HG02943 (cell line): ENCODE data around the gene SPDYE5.
"Not testable (repeated sequence)": the region's sequence is repeated elsewhere in the genome, so short reads cannot be mapped to it uniquely, and the experiment has no call there.

ENCODE experiments used
- ATAC-seq: cut with Tn5 transposase; IDR thresholded peaks from one replicate; pipeline ENCODE4 v1.9.1; 2021; ENCODE audit warnings: mild to moderate bottlenecking, low read depth, moderate library complexity; ENCODE audit not compliant: unreplicated experiment

Gene SPDYE5, protein sequence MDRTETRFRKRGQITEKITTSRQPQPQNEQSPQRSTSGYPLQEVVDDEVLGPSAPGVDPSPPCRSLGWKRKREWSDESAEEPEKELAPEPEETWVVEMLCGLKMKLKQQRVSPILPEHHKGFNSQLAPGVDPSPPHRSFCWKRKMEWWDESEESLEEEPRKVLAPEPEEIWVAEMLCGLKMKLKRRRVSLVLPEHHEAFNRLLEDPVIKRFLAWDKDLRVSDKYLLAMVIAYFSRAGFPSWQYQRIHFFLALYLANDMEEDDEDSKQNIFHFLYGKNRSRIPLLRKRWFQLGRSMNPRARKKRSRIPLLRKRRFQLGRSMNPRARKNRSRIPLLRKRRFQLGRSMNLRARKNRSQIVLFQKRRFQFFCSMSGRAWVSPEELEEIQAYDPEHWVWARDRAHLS

DNA sequence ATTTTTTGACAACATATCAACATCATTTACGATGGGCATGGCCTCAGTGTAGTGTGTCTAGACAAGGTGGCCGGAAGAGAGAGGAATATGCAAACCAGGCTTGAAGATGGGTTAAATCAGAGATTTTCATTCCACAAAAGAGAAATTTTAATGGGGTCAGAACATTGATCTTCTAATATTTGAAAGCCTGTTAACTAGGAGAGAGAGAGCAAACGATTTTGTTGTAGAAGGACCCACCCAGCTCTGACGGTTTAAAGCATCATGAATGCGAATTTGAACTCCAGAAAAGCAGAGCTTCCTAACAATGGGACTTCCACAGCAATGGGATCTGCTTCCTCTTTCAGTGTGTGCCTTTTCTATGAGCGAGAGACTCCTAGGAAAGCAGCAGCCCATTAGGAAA is at the start of gene SPDYE5:
TSS of gene SPDYE5 (plus strand) at position 301 of the 400 bp plus-strand sequence. CDS start 1,728 bp downstream, outside the sequence.
- not testable (repeated sequence) for ATAC-seq

DNA sequence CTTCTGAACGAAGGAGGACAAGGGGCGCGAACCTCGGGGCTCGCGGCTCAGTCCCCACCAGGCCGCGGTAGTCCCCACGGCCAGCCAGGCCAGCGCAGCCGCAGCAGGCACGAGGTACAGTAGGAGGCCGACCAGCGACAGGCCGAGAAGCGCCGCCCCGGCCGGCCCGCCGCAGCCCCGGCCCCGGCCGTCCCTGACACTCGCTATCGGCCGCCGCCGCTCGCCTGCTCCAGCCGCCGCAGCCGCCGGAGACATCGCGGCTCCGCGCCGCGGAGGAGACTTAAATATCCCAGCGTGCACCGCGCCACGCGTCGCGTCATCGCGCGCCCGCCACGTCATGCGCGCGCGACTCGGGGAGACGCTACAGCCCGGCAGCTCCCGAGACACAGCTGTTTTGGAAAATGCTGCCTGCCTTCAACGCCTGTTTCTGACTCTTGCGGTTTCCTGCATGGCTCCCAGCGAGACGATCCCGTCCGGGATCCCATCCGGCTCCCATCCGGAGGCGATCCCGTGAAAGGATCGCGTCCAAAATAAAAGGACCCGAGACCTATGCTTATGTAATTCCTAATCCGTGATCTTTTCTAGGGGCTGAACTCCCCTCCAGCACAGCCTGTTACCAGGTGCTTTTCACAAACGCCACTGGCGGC is 49.5 kb upstream of the SPDYE5 start:
- peak; percentile 77 for ATAC-seq

DNA sequence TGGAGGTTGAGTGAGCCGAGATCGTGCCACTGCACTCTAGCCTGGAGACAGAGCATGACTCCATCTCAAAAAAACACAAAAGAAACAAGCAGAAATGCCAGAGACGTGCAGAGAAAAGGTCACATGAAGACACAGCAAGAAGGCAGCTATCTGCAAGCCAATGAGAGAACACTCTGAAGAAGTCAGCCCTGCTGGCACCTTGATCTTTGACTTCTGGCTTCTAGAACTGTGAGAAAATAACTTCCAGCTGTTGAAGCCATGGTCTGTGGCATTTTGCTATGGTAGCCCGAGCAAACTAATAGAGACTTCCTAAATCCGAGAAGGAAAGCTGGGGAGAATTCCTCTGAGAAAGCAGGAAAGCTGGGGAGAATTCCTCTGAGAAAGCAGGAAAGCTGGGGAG is 42.2 kb upstream of the SPDYE5 start:
- ATAC-seq = not testable (repeated sequence)

DNA sequence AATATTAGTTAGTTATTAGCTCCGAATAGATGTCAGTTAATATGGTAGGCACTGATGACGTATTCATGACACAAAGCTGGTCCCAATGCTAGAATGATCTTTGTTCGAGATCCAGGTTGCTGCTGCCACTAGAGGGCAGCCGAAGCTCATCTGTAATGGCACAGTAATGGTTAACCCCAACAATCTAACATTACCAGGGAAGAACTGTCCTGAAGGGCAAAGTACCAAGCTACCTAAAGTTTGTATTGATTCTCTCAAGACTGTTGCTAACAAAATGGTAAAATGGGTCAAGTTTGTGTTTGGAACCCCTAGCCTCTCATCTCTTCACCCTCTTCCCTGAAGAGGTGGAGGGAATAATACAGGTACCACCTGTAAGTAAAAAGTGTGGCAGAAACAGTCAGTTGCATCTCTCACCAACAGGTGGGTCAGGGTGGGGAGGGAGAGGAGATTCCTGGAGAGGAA is 39.6 kb upstream of the SPDYE5 start:
- ATAC-seq = not testable (repeated sequence)

DNA sequence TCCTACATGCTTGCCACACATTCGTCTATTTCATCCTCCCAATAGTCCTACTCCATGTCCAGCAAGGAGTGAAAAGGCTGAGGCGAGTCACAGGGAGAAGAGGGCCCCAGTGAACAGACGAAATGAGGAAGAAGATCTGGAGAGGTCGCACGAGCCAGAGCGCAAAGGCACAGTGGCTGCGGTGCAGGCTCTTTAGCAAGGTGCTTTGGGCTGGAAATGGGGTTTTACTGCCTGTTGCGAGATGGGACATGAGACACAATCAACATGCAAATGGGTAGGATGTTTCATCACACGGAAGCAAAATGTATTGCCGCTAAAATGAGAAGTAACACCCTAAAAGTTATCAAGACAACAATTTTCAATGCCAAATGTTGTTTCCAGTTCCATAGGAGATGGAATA is 35.7 kb upstream of the SPDYE5 start:
- ATAC-seq = not testable (repeated sequence)

DNA sequence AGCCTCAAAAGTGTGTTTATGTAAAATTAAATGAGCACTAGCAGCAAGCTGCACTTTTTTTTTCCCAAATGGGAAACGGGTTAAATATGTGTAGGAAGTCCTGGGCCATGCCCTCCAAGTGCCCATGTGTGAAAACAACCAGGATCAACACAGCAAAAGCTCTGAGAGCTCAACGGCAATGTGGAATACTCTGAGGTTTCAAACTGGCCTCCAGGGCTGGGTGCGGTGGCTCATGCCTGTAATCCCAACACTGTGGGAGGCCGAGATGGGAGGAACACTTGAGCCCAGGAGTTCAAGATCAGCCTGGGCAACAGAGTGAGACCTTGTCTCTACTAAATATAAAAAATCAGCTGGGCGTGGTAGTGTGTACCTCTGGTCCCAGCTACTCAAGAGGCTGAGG is 34.1 kb upstream of the SPDYE5 start:
- ATAC-seq = not testable (repeated sequence)

DNA sequence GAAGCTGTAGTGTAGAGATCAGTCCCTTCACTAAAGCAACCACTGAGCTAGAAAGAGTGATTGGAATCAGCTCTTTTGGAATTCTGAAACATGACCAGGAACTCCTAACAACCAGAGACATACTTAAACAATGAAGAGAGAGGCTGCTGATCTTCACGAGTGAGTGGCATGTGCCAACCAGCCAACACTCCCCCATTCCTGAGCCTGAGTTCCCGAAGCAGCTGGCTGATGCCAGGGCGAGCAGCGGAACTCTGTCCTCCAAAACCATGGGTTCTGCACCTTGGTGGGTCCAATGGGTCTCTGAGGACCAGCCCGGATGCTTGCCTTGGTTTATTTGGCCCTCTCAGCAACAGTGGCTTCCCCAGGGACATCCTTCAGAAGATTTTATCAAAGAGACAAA is 31.6 kb upstream of the SPDYE5 start:
- not testable (repeated sequence) for ATAC-seq

DNA sequence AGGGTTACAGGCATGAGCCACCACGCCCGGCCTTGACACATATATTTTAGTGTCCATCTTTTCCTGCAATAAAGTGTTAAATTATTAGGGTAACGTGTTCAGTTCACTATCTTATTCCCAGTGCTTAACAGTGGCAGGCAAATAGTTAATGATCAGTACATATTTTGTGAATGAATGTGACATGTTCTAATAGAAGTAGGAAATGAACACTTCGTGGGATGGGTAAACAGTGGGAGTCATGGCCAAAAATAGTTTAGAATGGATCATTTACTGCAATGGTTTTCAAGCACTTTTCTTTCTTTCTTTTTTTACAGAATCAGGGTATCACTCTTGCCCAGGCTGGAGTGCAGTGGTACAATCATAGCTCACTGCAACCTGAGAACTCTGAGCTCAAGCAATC is 22.0 kb upstream of the SPDYE5 start:
- ATAC-seq = not testable (repeated sequence)

DNA sequence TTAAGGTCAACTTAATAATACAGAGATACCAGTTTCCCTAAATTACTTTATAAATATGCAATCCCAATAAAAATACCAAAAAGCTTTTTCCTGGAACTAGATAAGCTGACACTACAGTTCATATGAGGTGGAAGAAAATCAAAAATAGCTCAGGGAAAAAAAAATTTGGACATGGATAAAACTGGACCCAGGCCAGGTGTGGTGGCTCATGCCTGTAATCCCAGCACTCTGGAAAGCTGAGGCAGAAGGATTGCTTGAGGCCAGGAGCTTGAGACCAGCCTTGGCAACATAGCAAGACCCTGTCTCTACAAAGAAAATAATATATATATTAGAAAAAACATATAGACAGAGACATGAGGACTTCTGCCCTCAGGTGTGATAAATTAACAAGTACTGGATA is 14.7 kb upstream of the SPDYE5 start:
- ATAC-seq = not testable (repeated sequence)

DNA sequence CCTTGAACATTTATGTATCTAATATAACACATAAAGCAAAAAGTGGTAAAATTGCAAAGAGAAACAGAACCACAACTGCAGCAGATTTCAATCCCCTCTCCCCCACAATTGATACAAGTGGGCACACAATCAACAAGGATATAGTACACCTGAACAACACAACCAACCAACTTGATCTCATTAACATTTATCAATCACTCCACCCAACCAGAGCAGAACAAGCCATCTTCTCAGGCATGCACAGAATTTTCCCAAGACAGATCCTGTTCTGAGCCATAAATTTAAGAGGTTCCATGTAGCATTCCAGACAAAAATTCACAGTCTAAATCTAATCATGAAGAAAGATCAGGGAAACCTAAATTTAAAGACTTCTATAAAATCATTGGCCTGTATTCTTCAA is 11.8 kb upstream of the SPDYE5 start:
- ATAC-seq = not testable (repeated sequence)

DNA sequence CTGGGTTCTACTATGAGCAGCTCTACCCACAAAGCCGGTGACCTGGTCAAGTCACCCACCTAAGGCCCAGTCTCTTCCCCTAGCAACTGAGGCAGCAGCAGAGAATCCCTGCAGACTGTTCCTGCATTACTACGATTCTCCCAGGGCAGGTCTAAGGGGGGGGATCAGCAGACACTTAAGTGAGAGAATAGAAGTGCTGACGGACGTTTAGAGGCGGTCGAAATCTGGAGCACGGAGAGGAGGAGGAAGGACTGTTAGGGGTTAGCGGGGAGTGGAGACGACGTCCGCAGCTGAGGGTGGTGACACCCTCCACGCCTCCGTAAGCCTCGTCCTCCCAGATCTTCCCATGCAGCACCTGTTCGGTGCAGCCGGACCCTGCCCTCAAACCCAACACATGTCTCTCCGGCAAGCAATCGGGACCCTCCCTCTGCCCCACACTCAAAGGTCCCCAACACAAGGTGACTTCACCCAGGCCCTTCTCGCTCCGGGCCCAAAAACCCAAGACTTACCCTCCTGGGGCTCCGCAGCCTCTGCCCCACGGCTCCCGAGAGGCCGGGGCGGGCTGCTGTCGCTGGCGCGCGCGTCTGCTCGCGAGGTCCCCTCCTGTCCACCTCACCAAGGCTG is 6.7 kb upstream of the SPDYE5 start:
- peak; percentile 13 for ATAC-seq

DNA sequence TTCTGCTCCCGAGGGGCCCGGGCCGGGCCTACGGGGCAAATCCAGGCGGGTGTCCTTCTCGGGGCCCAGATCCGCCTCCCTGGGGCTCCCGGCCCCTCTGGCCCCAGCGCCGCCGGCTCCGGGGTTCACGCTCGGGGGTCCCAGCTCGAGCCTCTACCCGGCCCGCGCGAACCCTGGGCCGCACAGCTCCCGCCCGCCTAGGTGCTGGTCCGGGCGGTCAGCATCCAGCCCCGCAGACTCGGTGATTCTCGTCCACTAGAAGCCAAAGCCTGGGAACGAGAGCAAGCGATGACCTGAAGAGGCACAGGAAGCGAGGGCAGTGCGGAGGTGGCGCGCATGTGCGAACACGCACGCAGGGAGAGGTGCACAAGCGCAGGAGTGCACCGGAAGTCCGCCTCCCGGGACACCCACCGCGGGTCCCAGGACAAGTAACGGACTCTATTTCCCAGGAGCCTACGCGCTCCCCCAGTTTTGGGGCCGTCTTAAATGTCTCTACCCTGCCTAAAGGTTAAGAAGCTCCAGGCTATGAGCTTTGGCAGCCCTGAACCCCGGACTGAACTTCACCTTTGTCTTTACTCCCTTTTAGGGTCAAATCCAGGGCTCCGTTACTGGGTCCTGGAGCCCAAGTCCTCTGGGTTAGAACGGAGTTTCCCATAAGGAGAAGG is 6.0 kb upstream of the SPDYE5 start, which contains the start of gene POM121C:
TSS of gene POM121C (minus strand) at position 321 of the 665 bp plus-strand sequence. CDS start 44,803 bp downstream, outside the sequence.
- peak; percentile 96 for ATAC-seq

DNA sequence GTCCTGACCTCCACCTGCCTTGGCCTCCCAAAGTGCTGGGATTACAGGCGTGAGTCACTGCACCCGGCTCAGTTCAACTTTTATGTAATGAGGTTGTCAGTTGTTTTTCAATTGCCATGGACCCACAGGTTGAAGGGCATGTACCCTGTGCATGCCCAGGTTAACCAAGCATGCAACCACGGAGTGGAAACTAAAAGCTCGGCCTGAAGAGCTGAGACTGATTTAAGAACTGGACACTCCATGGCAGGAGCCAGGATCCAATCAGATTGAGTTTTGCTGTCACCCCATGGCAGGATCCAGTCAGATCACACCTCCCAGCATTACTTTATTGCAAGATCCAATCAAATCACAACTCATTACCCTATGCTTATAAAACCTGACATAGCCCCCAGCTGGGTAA is 16.9 kb downstream of the SPDYE5 start:
- not testable (repeated sequence) for ATAC-seq

DNA sequence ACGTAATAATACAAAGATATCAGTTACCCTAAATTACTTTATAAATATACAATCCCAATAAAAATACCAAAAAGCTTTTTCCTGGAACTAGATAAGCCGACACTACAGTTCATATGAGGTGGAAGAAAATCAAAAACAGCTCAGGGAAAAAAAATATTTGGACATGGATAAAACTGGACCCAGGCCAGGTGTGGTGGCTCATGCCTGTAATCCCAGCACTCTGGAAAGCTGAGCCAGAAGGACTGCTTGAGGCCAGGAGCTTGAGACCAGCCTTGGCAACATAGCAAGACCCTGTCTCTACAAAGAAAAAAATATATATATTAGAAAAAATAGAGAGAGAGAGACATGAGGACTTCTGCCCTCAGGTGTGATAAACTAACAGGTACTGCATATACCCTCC is 26.7 kb downstream of the SPDYE5 start:
- ATAC-seq = not testable (repeated sequence)

DNA sequence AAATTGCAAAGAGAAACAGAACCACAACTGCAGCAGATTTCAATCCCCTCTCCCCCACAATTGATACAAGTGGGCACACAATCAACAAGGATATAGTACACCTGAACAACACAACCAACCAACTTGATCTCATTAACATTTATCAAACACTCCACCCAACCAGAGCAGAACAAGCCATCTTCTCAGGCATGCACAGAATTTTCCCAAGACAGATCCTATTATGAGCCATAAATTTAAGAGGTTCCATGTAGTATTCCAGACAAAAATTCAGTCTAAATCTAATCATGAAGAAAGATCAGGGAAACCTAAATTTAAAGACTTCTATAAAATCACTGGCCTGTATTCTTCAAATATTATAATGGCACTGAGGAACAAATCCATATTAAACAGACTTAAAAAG is 29.6 kb downstream of the SPDYE5 start:
- not testable (repeated sequence) for ATAC-seq

DNA sequence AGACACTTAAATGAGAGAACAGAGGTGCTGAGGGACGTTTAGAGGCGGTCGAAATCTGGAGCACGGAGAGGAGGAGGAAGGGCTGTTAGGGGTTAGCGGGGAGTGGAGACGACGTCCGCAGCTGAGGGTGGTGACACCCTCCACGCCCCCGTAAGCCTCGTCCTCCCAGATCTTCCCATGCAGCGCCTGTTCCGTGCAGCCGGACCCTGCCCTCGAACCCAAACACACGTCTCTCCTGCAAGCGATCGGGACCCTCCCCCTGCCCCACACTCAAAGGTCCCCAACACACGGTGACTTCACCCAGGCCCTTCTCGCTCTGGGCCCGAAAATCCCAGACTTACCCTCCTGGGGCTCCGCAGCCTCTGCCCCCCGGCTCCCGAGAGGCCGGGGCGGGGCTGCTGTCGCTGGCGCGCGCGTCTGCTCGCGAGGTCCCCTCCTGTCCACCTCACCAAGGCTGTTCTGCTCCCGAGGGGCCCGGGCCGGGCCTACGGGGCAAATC is 35.2 kb downstream of the SPDYE5 start:
- ATAC-seq = not testable (repeated sequence)

DNA sequence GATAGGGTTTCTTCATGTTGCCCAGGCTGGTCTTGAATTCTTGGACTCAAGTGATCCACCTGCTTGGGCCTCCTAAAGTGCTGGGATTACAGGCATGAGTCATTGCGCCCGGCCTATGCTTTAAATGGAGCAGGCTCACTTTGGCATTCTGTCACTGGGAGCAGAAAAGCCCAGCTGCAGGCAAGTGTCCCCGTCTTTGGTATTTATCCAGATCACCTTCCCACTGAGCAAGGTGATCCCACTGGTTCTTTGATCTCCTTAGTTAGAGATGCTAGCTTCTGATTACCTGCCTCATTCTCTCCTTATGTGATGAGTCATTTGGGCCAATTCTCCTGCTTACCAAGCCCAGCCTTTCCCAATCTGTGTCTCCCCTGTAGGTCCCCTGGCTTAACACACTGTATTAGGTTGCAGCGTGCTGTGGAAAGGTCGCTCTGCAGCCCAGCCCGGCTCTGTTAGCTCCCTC is 39.3 kb downstream of the SPDYE5 start:
- no peak for ATAC-seq

DNA sequence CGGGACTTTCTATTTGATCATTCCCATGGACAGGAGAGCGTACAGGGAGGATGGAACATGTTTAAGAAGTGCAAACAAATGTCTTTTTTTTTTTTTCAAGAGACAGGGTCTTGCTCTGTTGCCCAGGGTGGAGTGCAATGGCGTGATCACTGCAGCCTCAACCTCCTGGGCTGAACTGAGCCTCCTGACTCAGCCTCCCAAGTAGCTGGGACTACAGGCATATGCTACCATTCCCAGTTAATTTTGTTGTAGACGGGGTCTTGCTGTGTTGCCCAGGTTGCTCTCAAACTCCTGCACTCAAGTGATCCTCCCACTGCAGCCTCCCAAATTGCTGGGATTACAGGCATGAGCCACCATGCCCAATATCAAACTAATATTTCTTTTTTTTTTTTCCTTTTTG is 40.5 kb downstream of the SPDYE5 start:
- no peak for ATAC-seq

DNA sequence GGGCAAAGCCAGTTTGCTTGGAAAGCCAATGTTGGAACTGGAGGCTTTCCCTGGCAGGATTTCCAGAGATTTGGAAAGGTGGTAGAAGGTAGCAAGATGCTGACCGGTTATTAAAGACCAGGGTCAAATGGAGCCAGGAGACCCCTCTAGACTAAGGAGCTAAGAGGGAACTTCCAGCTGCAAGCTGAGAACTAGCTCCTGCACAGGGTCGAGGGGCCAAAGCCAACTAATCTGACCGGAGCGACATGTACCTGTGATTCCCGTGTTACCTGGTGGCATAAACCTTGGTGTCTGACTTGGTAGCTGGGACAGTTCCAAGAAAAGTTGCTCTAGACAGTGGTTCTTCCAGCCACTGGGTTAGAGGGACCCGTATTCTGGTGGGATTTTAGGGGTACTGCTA is 41.8 kb downstream of the SPDYE5 start:
- ATAC-seq = no peak

DNA sequence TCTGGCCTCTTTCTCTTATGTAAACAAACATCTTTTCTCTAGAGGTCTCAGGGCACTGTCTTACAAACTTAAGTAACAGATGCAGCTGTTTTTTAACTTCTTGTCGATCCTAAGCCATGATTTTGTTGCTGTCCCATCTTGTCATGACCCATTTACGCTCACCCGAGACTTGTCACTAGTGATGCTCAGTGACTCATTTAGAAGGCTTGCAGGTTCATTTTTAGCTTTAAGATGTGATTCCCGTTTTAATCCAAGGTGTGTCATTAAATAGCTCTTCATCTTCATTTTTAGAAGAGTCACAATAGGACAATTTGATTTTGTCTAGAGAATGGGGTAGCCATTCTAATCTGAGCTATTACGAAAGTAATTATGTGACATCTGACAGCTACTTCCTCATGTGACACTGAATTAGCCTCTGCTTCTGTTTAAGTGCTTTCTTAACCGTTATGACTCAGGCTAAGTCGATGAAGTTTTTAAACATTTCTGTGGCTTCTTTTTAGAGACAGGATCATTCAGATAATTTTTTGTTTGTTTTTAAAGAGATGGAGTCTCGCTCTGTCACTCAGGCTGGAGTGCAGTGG is 42.7 kb downstream of the SPDYE5 start:
- no peak for ATAC-seq
